Activated T-helper 17 cell treated with anti-CD3 and anti-CD28 coated beads, Interleukin-2, amount 50 U/mL, for 72 hours (primary cell): ENCODE measurements around the gene EXOC3L4. TPM values are rescaled to one million over a fixed set of nuclear protein-coding genes. Genes with fewer than 3 reads are reported as not detected.

Source experiments
- ATAC-seq: fragments of 150-1000 bp; cut with Tn5 transposase; replicated peaks from 2 replicates; pipeline ENCODE4 v1.10.0; 2021; ENCODE audit warnings: mild to moderate bottlenecking, moderate library complexity
- H3K27ac Mint-ChIP-seq: one replicate; pipeline ENCODE4 v1.8.0; 2022; ENCODE audit warnings: mixed read lengths
- H3K27me3 Mint-ChIP-seq: one replicate; pipeline ENCODE4 v1.8.0; 2022; ENCODE audit warnings: mixed read lengths
- H3K36me3 Mint-ChIP-seq: one replicate; pipeline ENCODE4 v1.8.0; 2022; ENCODE audit warnings: low read depth, mild to moderate bottlenecking, mixed read lengths
- H3K4me1 Mint-ChIP-seq: one replicate; pipeline ENCODE4 v1.8.0; 2022; ENCODE audit warnings: mixed read lengths
- H3K4me3 Mint-ChIP-seq: one replicate; pipeline ENCODE4 v1.8.0; 2022; ENCODE audit warnings: mild to moderate bottlenecking, mixed read lengths
- H3K9me3 Mint-ChIP-seq: one replicate; pipeline ENCODE4 v1.8.0; 2022; ENCODE audit warnings: mixed read lengths
- total RNA-seq, 2 donors: library from RNA; stranded (reverse); gene quantifications; one replicate each; pipeline ENCODE4 v1.2.3, GENCODE V29; 2022

Gene EXOC3L4
- total RNA-seq, 2 donors from 2014 or later = not detected

DNA sequence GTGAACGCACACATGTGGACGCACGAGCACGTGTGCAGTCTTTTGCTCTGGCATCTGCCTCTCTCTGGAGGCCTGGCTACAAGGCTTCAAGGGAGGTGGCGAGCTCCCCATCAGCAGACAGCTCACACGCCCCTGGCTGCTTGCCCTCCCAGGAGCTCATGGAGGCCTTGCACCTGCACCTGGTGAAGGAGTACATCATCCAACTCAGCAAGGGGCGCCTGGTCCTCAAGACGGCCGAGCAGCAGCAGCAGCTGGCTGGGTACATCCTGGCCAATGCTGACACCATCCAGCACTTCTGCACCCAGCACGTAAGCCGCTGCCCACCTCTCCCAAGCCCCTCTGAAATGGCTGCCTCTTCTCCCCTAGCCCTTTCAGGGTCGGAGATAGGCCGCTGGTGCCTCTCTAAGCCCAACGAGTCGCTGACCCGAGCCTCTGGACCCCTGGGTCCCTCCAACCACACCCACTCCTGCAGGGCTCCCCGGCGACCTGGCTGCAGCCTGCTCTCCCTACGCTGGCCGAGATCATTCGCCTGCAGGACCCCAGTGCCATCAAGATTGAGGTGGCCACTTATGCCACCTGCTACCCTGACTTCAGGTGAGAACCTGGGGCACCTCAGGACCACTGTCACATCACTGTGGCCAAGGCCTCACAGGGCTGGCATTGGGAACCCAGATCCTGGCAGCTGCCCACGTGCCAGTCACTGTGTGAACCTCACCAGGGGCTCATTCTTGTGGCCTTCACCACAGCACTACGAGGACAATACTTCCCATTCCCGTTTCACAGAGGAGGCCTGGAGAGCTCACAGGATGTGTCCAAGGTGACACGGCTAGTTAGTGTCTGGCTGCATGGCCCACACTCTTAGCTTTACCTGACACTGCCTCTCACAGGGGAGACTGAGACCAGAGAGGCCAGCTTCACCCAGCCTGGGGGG lies 39.0 kb downstream of the EXOC3L4 start:
- Mint-ChIP-seq H3K27me3 (peaks cover 4% of the 10 kb centered on the region), H3K36me3 (no peaks in the 10 kb centered on the region), H3K9me3 (no peaks in the 10 kb centered on the region), H3K27ac (no peak overlapping the region), H3K4me3 (no peak overlapping the region), H3K4me1 (no peaks in the 10 kb centered on the region)
- no peak for ATAC-seq

DNA sequence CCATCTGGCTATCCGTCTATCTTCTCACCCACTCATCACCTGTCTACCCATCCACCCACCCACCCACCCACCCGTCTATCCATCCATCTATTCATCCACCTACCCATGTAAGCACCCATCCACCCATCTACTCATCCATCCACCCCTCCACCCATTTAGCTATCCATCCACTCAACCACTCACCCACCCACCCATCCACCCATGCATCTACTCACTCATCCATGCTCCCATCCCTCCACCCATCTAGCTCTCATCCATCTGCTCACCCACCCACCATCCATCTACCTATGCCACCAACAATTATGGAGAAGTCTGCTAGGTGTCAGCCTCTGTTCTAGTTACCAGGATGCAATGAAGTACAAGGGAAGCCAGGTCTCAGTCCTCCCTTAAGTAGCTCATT lies 39.9 kb downstream of the EXOC3L4 start:
- Mint-ChIP-seq H3K4me1 (no peaks in the 10 kb centered on the region), H3K27ac (no peak overlapping the region), H3K4me3 (no peak overlapping the region), H3K27me3 (no peaks in the 10 kb centered on the region), H3K9me3 (no peaks in the 10 kb centered on the region), H3K36me3 (no peaks in the 10 kb centered on the region)
- no peak for ATAC-seq

DNA sequence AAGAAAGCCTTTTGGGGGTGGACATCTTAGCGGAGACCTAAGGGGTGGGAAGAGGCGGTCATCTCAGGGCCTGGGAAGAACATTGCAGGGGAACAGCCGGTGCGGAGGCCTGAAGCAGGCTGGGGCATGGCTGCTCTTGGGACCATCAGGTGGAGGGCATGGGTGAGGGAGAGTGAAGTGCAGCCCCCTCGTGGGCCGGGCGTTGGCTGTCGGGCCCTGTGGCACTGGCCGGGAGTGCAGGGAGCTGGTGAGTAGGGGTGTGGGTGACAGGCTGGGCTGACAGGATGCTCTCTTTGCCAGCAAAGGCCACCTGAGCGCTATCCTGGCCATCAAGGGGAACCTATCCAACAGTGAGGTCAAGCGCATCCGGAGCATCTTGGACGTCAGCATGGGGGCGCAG lies 40.4 kb downstream of the EXOC3L4 start:
- Mint-ChIP-seq H3K36me3 (no peaks in the 10 kb centered on the region), H3K9me3 (no peaks in the 10 kb centered on the region), H3K27ac (no peak overlapping the region), H3K27me3 (peaks cover 3% of the 10 kb centered on the region), H3K4me3 (no peak overlapping the region), H3K4me1 (no peaks in the 10 kb centered on the region)
- ATAC-seq = no peak

DNA sequence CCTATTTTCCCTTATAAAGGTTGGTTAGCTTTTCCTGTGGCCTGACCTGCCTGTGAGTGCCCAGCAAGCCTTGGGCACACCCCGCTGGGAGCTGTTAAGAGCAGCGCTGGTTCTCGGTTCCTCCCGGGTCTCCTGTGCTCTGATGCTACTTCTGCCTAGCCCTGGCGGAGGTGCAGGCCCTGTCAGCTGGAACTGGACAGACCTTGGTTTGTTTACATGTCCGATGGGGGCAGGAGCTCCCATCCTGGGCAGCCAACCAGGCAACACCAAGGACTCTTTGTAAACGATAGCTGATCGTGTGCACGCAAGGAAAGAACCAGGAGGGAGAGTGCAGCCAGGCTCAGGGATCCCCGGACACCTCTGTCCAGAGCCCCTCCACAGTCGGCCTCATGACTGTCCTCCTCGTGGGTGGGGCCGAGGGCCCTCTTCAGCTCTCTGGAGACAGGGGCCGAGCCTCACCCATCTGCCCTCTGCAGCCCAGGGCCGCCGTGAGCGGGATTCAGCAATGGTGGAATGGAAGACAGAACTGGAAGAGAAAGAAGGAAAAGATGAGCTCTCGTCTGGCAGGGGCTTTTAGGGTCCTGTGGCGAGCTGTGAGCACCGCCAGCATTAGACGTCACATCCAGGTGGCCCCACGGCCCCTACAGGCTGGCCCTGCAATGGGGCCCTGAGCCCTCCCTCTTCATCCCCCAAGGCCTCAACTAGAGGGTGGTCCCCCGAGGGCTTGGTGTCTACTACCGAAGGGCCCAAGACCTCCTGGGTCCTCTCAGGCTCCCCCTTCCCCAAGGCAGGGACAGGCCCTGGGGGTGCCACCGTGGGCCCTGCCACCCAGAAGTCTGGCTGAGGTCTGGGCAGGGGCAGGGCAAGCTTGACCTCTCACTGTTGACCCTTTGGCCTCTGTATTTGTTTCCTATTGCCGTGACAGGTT lies 41.1 kb downstream of the EXOC3L4 start:
- peaks cover 7% of the 10 kb centered on the region for H3K27me3 Mint-ChIP-seq
- no peaks in the 10 kb centered on the region for H3K4me1 Mint-ChIP-seq
- H3K36me3 Mint-ChIP-seq = no peaks in the 10 kb centered on the region
- no peaks in the 10 kb centered on the region for H3K9me3 Mint-ChIP-seq
- no peak overlapping the region for H3K27ac Mint-ChIP-seq
- no peak for ATAC-seq
- no peak overlapping the region for H3K4me3 Mint-ChIP-seq

DNA sequence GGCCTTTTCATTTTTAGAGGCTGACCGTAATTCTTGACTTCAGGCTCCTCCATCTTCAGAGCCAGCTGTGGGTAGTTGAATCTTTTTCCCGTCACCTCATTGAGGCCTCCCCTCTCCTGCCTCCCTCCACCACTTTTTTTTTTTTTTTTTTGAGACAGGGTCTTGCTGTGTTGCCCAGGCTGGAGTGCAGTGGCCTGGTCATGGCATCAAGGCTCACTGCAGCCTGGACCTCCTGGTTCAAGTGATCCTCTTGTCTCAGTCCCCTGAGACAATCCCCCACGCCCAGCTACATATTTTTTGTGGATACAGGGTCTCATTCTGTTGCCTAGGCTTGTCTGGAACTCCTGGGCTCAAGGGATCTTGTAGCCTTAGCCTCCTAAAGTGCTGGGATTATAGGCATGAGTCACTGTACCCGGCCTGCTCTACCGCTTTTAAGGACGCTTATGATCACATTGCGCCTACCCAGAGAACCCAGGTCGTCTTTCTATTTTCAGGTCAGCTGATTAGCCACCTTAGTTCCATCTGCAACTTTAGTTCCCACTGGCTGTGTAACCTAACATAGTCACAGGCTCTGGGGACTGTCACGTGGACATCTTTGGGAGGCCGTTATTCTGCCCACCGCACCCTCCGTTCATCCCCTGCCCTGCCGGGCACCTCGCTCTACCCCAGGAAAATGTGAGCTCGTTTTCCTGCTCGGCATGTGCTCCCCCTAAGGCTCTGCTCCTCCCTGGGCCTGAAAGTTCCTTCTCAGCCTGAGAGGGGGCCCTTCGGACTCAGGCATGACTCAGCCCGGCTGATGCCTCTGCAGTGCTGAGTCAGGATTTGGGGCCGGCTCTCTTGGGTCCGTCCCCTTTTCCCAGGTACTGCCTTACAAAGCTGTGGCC lies 42.1 kb downstream of the EXOC3L4 start:
- Mint-ChIP-seq H3K36me3 (no peaks in the 10 kb centered on the region), H3K4me1 (no peaks in the 10 kb centered on the region), H3K4me3 (no peak overlapping the region), H3K9me3 (no peaks in the 10 kb centered on the region), H3K27me3 (peaks cover 15% of the 10 kb centered on the region), H3K27ac (no peak overlapping the region)
- no peak for ATAC-seq

DNA sequence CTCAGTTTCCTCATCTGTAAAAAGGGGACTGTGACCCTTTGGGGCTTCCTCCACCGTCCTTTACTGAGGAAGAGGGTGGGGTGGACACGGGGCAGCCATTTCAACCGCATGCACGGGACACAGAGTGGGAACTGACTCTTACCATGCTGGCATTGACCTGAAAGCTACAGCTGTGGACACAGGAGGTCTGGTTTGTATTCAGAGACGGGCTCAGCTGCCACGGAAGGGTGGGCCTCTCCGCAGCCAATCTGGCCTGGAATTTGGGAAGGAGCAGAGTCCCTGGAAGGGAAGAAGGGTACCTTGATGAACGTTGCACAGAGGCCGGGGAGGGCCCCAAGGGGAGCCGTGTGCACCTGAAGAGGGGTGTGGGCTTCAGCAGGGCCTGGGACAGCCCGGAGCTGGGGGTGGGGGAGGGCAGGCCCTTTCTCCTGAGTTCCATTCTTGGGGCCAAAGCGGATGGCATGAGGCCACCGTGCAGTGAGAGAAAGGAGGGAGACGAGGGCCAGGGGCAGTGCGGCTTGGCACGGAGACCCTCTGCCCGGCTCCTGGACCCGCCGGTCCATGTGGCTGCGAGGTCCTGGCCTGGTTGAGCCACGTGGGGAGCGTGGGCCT lies 43.3 kb downstream of the EXOC3L4 start:
- Mint-ChIP-seq H3K4me3 (no peak overlapping the region), H3K27me3 (peaks cover 22% of the 10 kb centered on the region), H3K27ac (no peak overlapping the region), H3K4me1 (no peaks in the 10 kb centered on the region), H3K9me3 (no peaks in the 10 kb centered on the region), H3K36me3 (no peaks in the 10 kb centered on the region)
- ATAC-seq = no peak

DNA sequence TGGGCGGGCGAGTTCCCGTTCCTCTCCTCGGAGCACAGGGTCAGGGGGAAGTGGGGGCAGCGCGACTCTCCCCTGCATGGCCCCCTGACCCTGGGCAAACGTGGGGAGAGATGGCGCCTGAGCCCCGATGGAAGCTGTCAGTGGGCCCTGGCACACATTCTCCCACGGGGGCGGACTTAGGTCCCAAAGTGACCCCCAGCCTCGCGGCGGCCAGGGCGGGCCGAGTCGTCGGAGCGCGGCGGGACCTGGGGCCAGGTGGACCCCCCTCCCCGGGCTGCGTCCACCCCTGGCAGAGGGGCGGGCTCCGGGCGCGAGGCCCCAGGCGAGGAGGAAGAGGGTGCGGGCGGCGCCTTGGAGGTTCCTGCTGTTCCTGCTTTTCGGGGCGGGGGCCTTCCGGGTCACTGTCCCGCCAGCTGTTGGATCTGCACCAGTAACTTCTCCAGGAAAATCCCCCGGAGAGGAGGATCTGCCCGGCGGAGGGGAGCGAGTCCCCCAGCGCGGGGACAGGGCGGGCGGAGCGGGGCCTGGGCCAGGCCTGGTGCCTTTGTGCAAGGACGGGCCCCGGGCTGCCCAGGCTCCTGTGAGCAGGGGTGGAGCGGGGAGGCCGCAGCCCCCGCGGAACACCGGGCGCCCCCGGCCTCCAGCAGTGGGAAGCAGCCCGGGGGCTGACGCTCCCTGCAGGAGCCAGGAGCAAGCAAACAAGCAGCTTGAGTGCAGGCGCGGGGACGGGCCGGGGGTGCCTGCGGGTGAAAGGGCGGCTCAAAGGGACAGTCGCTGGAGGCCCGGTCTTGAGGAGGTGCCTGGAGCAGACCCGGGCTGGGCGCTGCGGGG lies 44.0 kb downstream of the EXOC3L4 start:
- Mint-ChIP-seq H3K4me1 (no peaks in the 10 kb centered on the region), H3K27ac (no peak overlapping the region), H3K36me3 (no peaks in the 10 kb centered on the region), H3K27me3 (peaks cover 26% of the 10 kb centered on the region), H3K9me3 (no peaks in the 10 kb centered on the region), H3K4me3 (no peak overlapping the region)
- ATAC-seq = no peak

DNA sequence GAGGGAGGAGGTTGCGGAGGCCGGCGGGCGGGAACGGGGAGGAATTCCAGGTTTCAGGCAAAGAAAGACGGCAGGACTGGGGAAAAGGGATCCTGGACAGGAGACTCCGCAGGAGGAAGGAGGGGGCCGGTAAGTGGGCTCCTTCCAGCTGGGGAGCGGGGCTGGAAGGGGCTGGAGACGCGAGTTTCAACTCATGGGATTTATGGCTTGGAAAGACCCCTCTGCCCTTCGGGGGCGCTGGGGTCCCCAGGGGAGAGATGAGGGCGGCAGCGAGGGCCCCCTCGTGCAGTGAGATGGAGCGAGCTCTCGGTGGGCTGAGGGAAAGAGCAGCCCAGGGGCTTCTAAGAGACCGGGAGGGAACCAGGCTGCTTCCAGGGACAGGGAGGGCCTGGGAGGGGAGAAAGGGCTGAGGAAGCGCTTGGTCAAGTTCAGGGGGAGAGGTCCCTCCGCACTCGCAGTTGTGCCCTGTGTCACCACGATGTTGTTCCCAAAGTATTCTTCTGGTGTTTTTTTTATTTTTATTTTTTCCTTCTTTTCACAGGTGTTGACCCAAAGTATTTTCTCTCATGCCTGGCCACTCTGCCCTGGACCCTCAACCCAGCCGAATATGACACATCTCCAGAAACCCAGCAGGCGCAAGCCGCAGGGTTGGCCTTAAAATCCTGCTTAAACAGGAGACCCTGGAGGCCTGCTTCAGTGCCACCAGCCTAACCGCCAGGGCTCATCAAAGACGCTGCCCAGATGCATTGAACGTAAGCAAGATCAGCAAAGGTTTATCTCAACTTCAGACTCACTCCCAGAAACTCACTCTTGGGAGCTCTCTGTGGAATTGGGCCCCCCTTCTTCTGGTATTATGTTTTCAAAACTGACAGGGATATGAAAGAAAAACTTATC lies 44.9 kb downstream of the EXOC3L4 start:
- no peak overlapping the region for H3K4me3 Mint-ChIP-seq
- peaks cover 30% of the 10 kb centered on the region for H3K27me3 Mint-ChIP-seq
- H3K27ac Mint-ChIP-seq = no peak overlapping the region
- H3K4me1 Mint-ChIP-seq = no peaks in the 10 kb centered on the region
- no peaks in the 10 kb centered on the region for H3K36me3 Mint-ChIP-seq
- ATAC-seq = no peak
- no peaks in the 10 kb centered on the region for H3K9me3 Mint-ChIP-seq

DNA sequence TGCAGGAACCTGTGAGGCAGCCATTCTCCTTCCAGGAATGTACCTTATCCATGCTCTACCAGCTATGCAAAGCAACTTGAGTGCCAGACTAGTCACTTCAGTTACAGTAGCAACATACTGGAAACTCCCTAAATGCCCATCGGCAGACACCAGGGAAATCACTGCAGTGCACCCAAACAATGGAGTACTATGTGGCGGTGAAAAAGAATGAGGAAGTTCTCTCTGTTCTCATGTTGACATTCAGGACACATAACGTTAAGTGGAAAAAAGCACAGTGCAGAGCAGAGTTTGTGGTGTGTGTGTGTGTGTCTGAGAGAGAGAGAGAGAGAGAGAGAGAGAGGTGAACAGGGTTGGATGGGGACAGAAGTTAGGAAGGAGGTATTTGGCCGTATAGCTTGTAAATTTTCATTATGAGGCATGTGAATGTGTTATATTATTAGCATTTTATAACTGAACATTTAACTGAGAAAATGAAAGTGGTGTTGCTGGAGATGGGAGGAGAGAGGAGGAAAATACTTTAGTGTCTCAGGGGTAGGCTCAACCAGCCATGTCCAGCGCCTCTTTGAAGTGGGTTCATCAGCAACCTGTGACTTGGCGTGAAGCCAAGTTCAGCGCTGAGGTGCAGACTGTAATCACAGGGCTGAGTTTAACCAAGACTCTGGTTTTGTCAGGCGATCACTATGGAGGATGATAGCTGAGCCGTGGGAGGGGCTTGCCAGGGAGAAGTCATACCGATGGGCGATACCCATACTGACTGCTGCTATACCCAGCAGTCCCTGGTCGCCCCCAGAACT lies 46.0 kb downstream of the EXOC3L4 start:
- no peaks in the 10 kb centered on the region for H3K4me1 Mint-ChIP-seq
- H3K27ac Mint-ChIP-seq = no peak overlapping the region
- peaks cover 32% of the 10 kb centered on the region for H3K27me3 Mint-ChIP-seq
- H3K4me3 Mint-ChIP-seq = no peak overlapping the region
- H3K36me3 Mint-ChIP-seq = no peaks in the 10 kb centered on the region
- H3K9me3 Mint-ChIP-seq = no peaks in the 10 kb centered on the region
- no peak for ATAC-seq

DNA sequence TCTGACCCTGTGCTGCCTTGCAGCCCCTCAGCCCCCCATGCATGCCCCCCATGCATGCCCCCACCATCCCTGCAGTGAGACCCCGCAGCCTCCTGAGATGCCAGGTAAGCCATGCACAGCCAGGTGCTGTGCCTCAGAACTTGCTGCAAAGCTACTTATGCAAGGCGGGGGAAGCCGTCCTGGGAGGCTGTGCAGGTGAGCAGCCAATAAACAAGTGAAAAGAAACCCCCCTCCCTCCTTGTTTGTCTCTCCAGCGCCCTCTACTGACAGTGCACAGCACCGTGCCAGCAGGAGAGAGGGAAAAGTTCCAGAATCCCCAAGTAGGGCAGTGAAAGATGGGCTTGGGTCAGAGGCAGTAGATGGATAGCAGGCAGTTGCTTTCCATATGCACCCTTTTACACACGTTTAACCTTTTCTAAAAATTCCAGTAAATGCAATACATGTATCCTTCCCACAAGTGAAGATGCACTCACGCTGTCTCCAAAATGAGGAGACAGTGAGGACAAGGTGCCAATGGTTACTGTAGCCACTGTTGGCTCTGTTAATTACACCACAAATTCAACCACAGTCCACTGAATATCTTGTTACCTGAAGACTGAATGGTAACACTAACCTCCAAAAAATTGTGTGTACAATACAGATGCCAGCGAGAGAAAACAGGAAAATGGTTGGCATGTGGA lies 46.7 kb downstream of the EXOC3L4 start:
- ATAC-seq = no peak
- Mint-ChIP-seq H3K27ac (no peak overlapping the region), H3K36me3 (no peaks in the 10 kb centered on the region), H3K4me3 (no peak overlapping the region), H3K9me3 (no peaks in the 10 kb centered on the region), H3K27me3 (peaks cover 39% of the 10 kb centered on the region), H3K4me1 (no peaks in the 10 kb centered on the region)

DNA sequence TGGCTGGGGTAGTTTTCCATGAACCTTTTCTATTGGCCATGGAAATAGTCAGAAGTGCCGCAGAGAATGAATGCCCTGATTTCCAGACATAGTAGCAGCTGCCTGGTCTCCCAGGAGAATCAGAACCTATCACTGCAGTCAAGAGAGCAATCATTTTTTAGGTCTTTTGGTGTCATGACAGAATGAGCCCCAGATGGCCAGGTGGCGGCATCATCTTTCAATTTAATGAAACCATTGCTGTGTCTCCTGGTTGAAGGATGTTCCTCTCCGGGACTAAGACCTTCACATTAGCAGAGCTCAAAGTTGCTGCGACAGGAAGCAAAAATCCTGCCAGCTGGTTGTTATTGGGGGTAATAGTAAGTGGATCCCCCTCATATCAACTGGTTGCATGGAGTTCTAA lies 47.5 kb downstream of the EXOC3L4 start:
- Mint-ChIP-seq H3K27ac (no peak overlapping the region), H3K4me3 (no peak overlapping the region), H3K9me3 (no peaks in the 10 kb centered on the region), H3K36me3 (no peaks in the 10 kb centered on the region), H3K4me1 (no peaks in the 10 kb centered on the region), H3K27me3 (peaks cover 40% of the 10 kb centered on the region)
- no peak for ATAC-seq
